ENCODE data around the gene ZBTB17. TPM values are rescaled to one million over a fixed set of nuclear protein-coding genes. Genes with fewer than 3 reads are reported as not detected.
"Not testable (repeated sequence)": the region's sequence is repeated elsewhere in the genome, so short reads cannot be mapped to it uniquely, and the experiment has no call there.

ZBTB17 gene
- total and polyA plus RNA-seq, 5 donors from 2014 or later: 13.5 to 93.0 (median 18.1) TPM

- peak in 1 of 3 donors; percentile 56 for DNase-seq
- peaks cover 71% of the 10 kb centered on the region for H3K36me3 ChIP-seq (ENCODE audit: control insufficient read depth, insufficient read depth, low read length)
- peak overlapping the region; percentile 55 for H3K4me3 ChIP-seq (ENCODE audit: low read depth, low read length)
- ATAC-seq (ENCODE audit: low read depth in 2 of 2): no peak
- peak overlapping the region in 3 of 4 donors; percentile 3 to 76 (median 62) for H3K4me3 Mint-ChIP-seq
- H3K9me3 ChIP-seq (ENCODE audit: control insufficient read depth in 2 of 2, low read length in 2 of 2): no peaks in the 10 kb centered on the region
- H3K36me3 Mint-ChIP-seq: peaks cover 41% of the 10 kb centered on the region
- peaks cover 9% of the 10 kb centered on the region for H3K4me1 ChIP-seq (ENCODE audit: control insufficient read depth, insufficient read depth, low read length, poor library complexity, severe bottlenecking)
- no peaks in the 10 kb centered on the region for H3K9me3 Mint-ChIP-seq
- H3K27me3 ChIP-seq (ENCODE audit: control insufficient read depth, insufficient read depth, low read length): no peaks in the 10 kb centered on the region
- H3K27ac Mint-ChIP-seq: peak overlapping the region; percentile 2 to 91 (median 40)
- no peaks in the 10 kb centered on the region for H3K27me3 Mint-ChIP-seq
- H3K27ac ChIP-seq (ENCODE audit: insufficient read depth, low read length, poor library complexity, severe bottlenecking): no peak overlapping the region
- H3K4me1 Mint-ChIP-seq: peaks cover 19 to 51% (median 35%) of the 10 kb centered on the region in 4 donors
These were observed 59.9 kb downstream of the ZBTB17 start for GRCh38 chr1:15915991-15916390.

GRCh38 chr1:15913607-15914006 is 62.3 kb downstream of the ZBTB17 start:
- H3K9me3 Mint-ChIP-seq; H3K4me3 ChIP-seq (ENCODE audit: low read depth, low read length); ATAC-seq (ENCODE audit: low read depth in 2 of 2); DNase-seq; H3K4me3 Mint-ChIP-seq; H3K27ac ChIP-seq (ENCODE audit: insufficient read depth, low read length, poor library complexity, severe bottlenecking); H3K27me3 ChIP-seq (ENCODE audit: control insufficient read depth, insufficient read depth, low read length); H3K27me3 Mint-ChIP-seq; H3K4me1 ChIP-seq (ENCODE audit: control insufficient read depth, insufficient read depth, low read length, poor library complexity, severe bottlenecking); H3K9me3 ChIP-seq (ENCODE audit: control insufficient read depth in 2 of 2, low read length in 2 of 2): not testable (repeated sequence)
- peaks cover 43% of the 10 kb centered on the region for H3K36me3 Mint-ChIP-seq
- H3K36me3 ChIP-seq (ENCODE audit: control insufficient read depth, insufficient read depth, low read length): peaks cover 67% of the 10 kb centered on the region
- peak overlapping the region in 1 of 3 donors; percentile 46 for H3K27ac Mint-ChIP-seq
- peaks cover 9 to 42% (median 28%) of the 10 kb centered on the region in 4 donors for H3K4me1 Mint-ChIP-seq

GRCh38 chr1:15911927-15912326 is 64.0 kb downstream of the ZBTB17 start:
- Histone ChIP-seq H3K4me1 (ENCODE audit: control insufficient read depth, insufficient read depth, low read length, poor library complexity, severe bottlenecking) (peaks cover 9% of the 10 kb centered on the region), H3K27ac (ENCODE audit: insufficient read depth, low read length, poor library complexity, severe bottlenecking) (no peak overlapping the region), H3K36me3 (ENCODE audit: control insufficient read depth, insufficient read depth, low read length) (peaks cover 60% of the 10 kb centered on the region), H3K4me3 (ENCODE audit: low read depth, low read length) (no peak overlapping the region), H3K27me3 (ENCODE audit: control insufficient read depth, insufficient read depth, low read length) (no peaks in the 10 kb centered on the region), H3K9me3 (ENCODE audit: control insufficient read depth in 2 of 2, low read length in 2 of 2) (no peaks in the 10 kb centered on the region)
- Mint-ChIP-seq H3K36me3 (peaks cover 33% of the 10 kb centered on the region), H3K4me1 (peaks cover 5 to 36% (median 24%) of the 10 kb centered on the region in 4 donors), H3K27me3 (no peaks in the 10 kb centered on the region), H3K9me3 (no peaks in the 10 kb centered on the region), H3K4me3 (no peak overlapping the region), H3K27ac (no peak overlapping the region)
- no peak for DNase-seq
- no peak for ATAC-seq (ENCODE audit: low read depth in 2 of 2)

GRCh38 chr1:15911141-15911540 is 64.8 kb downstream of the ZBTB17 start:
- Mint-ChIP-seq H3K27ac (no peak overlapping the region), H3K36me3 (peaks cover 26% of the 10 kb centered on the region)
- peaks cover 53% of the 10 kb centered on the region for H3K36me3 ChIP-seq (ENCODE audit: control insufficient read depth, insufficient read depth, low read length)

GRCh38 chr1:15908597-15908996 is 67.3 kb downstream of the ZBTB17 start:
- Histone ChIP-seq H3K9me3 (ENCODE audit: control insufficient read depth in 2 of 2, low read length in 2 of 2) (no peaks in the 10 kb centered on the region), H3K27me3 (ENCODE audit: control insufficient read depth, insufficient read depth, low read length) (no peaks in the 10 kb centered on the region), H3K36me3 (ENCODE audit: control insufficient read depth, insufficient read depth, low read length) (peaks cover 41% of the 10 kb centered on the region), H3K27ac (ENCODE audit: insufficient read depth, low read length, poor library complexity, severe bottlenecking) (no peak overlapping the region), H3K4me1 (ENCODE audit: control insufficient read depth, insufficient read depth, low read length, poor library complexity, severe bottlenecking) (no peaks in the 10 kb centered on the region), H3K4me3 (ENCODE audit: low read depth, low read length) (no peak overlapping the region)
- DNase-seq (no peak), ATAC-seq (ENCODE audit: low read depth in 2 of 2) (no peak)
- Mint-ChIP-seq H3K4me3 (no peak overlapping the region), H3K27ac (no peak overlapping the region), H3K9me3 (no peaks in the 10 kb centered on the region), H3K36me3 (peaks cover 22% of the 10 kb centered on the region), H3K27me3 (no peaks in the 10 kb centered on the region), H3K4me1 (peaks cover 6 to 18% (median 13%) of the 10 kb centered on the region in 4 donors)

More at GRCh38 chr1:15911141-15911540, 64.8 kb downstream of the ZBTB17 start:
- Histone ChIP-seq H3K4me1 (ENCODE audit: control insufficient read depth, insufficient read depth, low read length, poor library complexity, severe bottlenecking) (peaks cover 8% of the 10 kb centered on the region), H3K27me3 (ENCODE audit: control insufficient read depth, insufficient read depth, low read length) (no peaks in the 10 kb centered on the region), H3K9me3 (ENCODE audit: control insufficient read depth in 2 of 2, low read length in 2 of 2) (no peaks in the 10 kb centered on the region), H3K27ac (ENCODE audit: insufficient read depth, low read length, poor library complexity, severe bottlenecking) (no peak overlapping the region), H3K4me3 (ENCODE audit: low read depth, low read length) (no peak overlapping the region)
- no peak for ATAC-seq (ENCODE audit: low read depth in 2 of 2)
- H3K4me1 Mint-ChIP-seq: peaks cover 5 to 32% (median 19%) of the 10 kb centered on the region in 4 donors
- DNase-seq: no peak
- no peaks in the 10 kb centered on the region for H3K27me3 Mint-ChIP-seq
- no peaks in the 10 kb centered on the region for H3K9me3 Mint-ChIP-seq
- no peak overlapping the region for H3K4me3 Mint-ChIP-seq

- DNase-seq: no peak
- H3K27me3 ChIP-seq (ENCODE audit: control insufficient read depth, insufficient read depth, low read length): no peaks in the 10 kb centered on the region
- peaks cover 10 to 47% (median 22%) of the 10 kb centered on the region in 4 donors for H3K4me1 Mint-ChIP-seq
- H3K36me3 ChIP-seq (ENCODE audit: control insufficient read depth, insufficient read depth, low read length): peaks cover 9% of the 10 kb centered on the region
- peak overlapping the region in 1 of 3 donors; percentile 67 for H3K27ac Mint-ChIP-seq
- no peaks in the 10 kb centered on the region for H3K9me3 Mint-ChIP-seq
- no peaks in the 10 kb centered on the region for H3K27me3 Mint-ChIP-seq
- H3K9me3 ChIP-seq (ENCODE audit: control insufficient read depth in 2 of 2, low read length in 2 of 2): no peaks in the 10 kb centered on the region
- H3K4me1 ChIP-seq (ENCODE audit: control insufficient read depth, insufficient read depth, low read length, poor library complexity, severe bottlenecking): no peaks in the 10 kb centered on the region
- no peak for ATAC-seq (ENCODE audit: low read depth in 2 of 2)
- no peak overlapping the region for H3K27ac ChIP-seq (ENCODE audit: insufficient read depth, low read length, poor library complexity, severe bottlenecking)
- H3K4me3 Mint-ChIP-seq: no peak overlapping the region
- peaks cover 12% of the 10 kb centered on the region for H3K36me3 Mint-ChIP-seq
- no peak overlapping the region for H3K4me3 ChIP-seq (ENCODE audit: low read depth, low read length)
These were observed 73.0 kb downstream of the ZBTB17 start for GRCh38 chr1:15902882-15903281.

GRCh38 chr1:15900662-15901279 is 75.1 kb downstream of the ZBTB17 start:
- no peak overlapping the region for H3K4me3 Mint-ChIP-seq
- peaks cover 12% of the 10 kb centered on the region for H3K36me3 Mint-ChIP-seq
- no peaks in the 10 kb centered on the region for H3K4me1 ChIP-seq (ENCODE audit: control insufficient read depth, insufficient read depth, low read length, poor library complexity, severe bottlenecking)
- peaks cover 12 to 54% (median 26%) of the 10 kb centered on the region in 4 donors for H3K4me1 Mint-ChIP-seq
- no peaks in the 10 kb centered on the region for H3K9me3 Mint-ChIP-seq
- peaks cover 9% of the 10 kb centered on the region for H3K36me3 ChIP-seq (ENCODE audit: control insufficient read depth, insufficient read depth, low read length)
- no peak overlapping the region for H3K27ac ChIP-seq (ENCODE audit: insufficient read depth, low read length, poor library complexity, severe bottlenecking)
- peak overlapping the region in 2 of 3 donors; percentile 29 to 44 for H3K27ac Mint-ChIP-seq
- DNase-seq: no peak
- no peak overlapping the region for H3K4me3 ChIP-seq (ENCODE audit: low read depth, low read length)
- H3K27me3 ChIP-seq (ENCODE audit: control insufficient read depth, insufficient read depth, low read length): no peaks in the 10 kb centered on the region
- no peak for ATAC-seq (ENCODE audit: low read depth in 2 of 2)
- no peaks in the 10 kb centered on the region for H3K9me3 ChIP-seq (ENCODE audit: control insufficient read depth in 2 of 2, low read length in 2 of 2)
- no peaks in the 10 kb centered on the region for H3K27me3 Mint-ChIP-seq

- Mint-ChIP-seq H3K4me1 (peaks cover 11 to 60% (median 29%) of the 10 kb centered on the region in 4 donors), H3K27ac (peak overlapping the region in 1 of 3 donors; percentile 27), H3K36me3 (peaks cover 16% of the 10 kb centered on the region), H3K27me3 (no peaks in the 10 kb centered on the region), H3K4me3 (peak overlapping the region in 1 of 4 donors; percentile 29), H3K9me3 (no peaks in the 10 kb centered on the region)
- H3K36me3 ChIP-seq (ENCODE audit: control insufficient read depth, insufficient read depth, low read length): peaks cover 7% of the 10 kb centered on the region
- H3K4me1 ChIP-seq (ENCODE audit: control insufficient read depth, insufficient read depth, low read length, poor library complexity, severe bottlenecking): no peaks in the 10 kb centered on the region
- H3K9me3 ChIP-seq (ENCODE audit: control insufficient read depth in 2 of 2, low read length in 2 of 2): no peaks in the 10 kb centered on the region
- ATAC-seq (ENCODE audit: low read depth in 2 of 2): no peak
- H3K27ac ChIP-seq (ENCODE audit: insufficient read depth, low read length, poor library complexity, severe bottlenecking): no peak overlapping the region
- H3K27me3 ChIP-seq (ENCODE audit: control insufficient read depth, insufficient read depth, low read length): no peaks in the 10 kb centered on the region
- no peak overlapping the region for H3K4me3 ChIP-seq (ENCODE audit: low read depth, low read length)
- DNase-seq: no peak
These were observed 76.6 kb downstream of the ZBTB17 start for GRCh38 chr1:15899266-15899665.
